IPS-15b (cell line): ENCODE data around the gene ITPR2.
"Not testable (repeated sequence)": the region's sequence is repeated elsewhere in the genome, so short reads cannot be mapped to it uniquely, and the experiment has no call there.

Source experiments
- H3K27me3 ChIP-seq: one replicate; pipeline ENCODE4 v1.6.1; 2013; ENCODE audit warnings: low read length; ENCODE audit not compliant: control insufficient read depth, insufficient read depth
- H3K36me3 ChIP-seq: one replicate; pipeline ENCODE4 v1.6.1; 2013; ENCODE audit warnings: low read length; ENCODE audit not compliant: control insufficient read depth, insufficient read depth
- H3K4me1 ChIP-seq: one replicate; pipeline ENCODE4 v1.6.1; 2013; ENCODE audit warnings: mild to moderate bottlenecking, low read length; ENCODE audit not compliant: control insufficient read depth, insufficient read depth
- H3K4me3 ChIP-seq: one replicate; pipeline ENCODE4 v1.5.1; 2013; ENCODE audit warnings: low read depth, low read length
- H3K9ac ChIP-seq: one replicate; pipeline ENCODE4 v1.6.1; 2013; ENCODE audit warnings: low read depth, mild to moderate bottlenecking, low read length
- H3K9me3 ChIP-seq: one replicate; pipeline ENCODE4 v1.6.1; 2013; ENCODE audit warnings: mild to moderate bottlenecking, low read length; ENCODE audit not compliant: control insufficient read depth, insufficient read depth

The ITPR2 gene

DNA sequence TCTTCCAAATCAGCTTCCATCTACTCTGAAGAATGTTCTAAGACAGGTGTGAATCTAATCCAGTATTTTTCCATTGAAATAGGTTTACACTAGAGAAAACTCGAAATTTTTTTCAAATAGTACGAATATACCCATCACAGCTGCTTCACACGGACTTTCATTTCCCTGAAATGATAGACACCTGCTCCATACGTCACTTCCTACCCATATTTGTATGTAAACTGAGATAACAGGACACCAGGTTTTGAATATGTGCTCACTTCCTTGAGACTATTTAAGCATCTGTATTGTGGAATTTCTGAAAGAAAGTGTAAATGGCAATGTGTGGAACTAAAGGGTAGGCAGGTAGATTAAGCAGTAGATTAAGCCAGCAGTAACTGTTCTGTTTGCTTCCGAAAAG lies 13.4 kb upstream of the ITPR2 start:
- Histone ChIP-seq H3K4me1 (no peaks in the 10 kb centered on the region), H3K4me3 (no peak overlapping the region)

DNA sequence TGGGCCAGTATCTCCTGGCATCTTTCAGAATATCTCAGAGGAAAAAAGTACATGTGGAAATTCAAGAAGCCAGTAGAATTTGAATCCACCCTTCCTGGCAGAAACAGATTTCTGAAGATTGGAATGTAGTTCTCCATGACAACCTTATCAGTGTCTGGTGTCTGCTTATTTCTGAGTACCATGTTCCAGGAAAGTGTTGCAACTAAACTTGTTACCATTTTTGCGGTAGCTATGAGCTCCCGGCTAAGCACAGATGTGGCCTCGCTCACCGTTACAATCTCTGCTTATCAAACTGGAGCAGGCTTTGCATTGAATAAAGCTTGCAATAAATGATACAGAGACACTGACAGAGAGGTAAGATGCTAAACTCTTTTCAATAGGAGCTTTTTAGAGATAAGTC lies 13.0 kb upstream of the ITPR2 start:
- H3K4me3 ChIP-seq = no peak overlapping the region
- H3K27me3 ChIP-seq = no peaks in the 10 kb centered on the region
- H3K9ac ChIP-seq = no peak overlapping the region
- H3K9me3 ChIP-seq = no peaks in the 10 kb centered on the region
- no peaks in the 10 kb centered on the region for H3K4me1 ChIP-seq
- H3K36me3 ChIP-seq = no peaks in the 10 kb centered on the region

More for the DNA sequence above, 13.4 kb upstream of the ITPR2 start:
- Histone ChIP-seq H3K9me3 (no peaks in the 10 kb centered on the region), H3K36me3 (no peaks in the 10 kb centered on the region), H3K27me3 (no peaks in the 10 kb centered on the region), H3K9ac (no peak overlapping the region)

DNA sequence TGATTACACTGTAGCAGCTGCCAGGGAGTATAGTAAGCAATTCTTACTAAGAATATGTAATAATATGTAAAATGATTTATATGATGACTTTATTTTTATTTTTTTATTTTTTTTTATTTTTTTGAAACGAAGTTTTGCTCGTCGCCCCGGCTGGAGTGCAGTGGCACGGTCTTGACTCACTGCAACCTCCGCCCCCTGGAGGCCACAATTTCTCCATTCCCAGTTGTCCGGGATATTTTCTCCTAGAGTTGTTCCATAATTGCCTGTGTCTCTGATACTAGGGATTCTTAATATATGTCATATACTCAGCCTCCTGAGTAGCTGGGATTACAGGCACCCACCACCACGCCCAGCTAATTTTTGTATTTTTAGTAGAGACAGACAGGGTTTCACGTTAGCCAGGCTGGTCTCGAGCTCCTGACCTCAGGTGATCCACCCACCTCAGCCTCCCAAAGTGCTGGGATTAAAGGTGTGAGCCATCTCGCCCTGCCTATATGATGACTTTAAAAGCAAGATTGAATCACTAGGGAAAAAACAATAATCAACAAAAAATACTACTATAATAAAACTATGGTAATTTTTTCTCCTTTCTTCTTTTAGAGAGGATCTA lies 12.2 kb upstream of the ITPR2 start:
- Histone ChIP-seq H3K4me3 (no peak overlapping the region), H3K36me3 (no peaks in the 10 kb centered on the region), H3K9me3 (no peaks in the 10 kb centered on the region), H3K9ac (no peak overlapping the region), H3K27me3 (no peaks in the 10 kb centered on the region), H3K4me1 (no peaks in the 10 kb centered on the region)

DNA sequence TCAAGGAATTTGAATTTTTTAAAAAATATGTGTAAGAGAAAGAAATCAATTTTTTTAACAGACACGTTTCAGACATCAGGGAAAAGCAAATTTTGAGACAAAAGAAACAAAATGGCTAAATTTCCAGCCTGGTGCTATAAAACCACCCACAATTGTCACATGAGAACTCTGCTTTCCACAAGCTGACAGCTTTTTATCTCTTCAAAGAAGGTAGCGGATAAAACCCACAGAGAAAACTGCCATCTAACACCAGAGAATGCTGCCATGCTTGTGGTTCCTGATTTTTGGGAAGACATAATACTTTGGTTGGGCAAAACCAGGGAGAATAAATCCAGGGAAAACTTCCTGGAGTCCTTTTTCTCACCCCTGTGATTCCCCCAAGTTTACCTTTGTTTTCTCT lies 10.3 kb upstream of the ITPR2 start:
- Histone ChIP-seq H3K9me3 (no peaks in the 10 kb centered on the region), H3K9ac (no peak overlapping the region), H3K27me3 (no peaks in the 10 kb centered on the region), H3K4me3 (no peak overlapping the region), H3K4me1 (no peaks in the 10 kb centered on the region), H3K36me3 (no peaks in the 10 kb centered on the region)

DNA sequence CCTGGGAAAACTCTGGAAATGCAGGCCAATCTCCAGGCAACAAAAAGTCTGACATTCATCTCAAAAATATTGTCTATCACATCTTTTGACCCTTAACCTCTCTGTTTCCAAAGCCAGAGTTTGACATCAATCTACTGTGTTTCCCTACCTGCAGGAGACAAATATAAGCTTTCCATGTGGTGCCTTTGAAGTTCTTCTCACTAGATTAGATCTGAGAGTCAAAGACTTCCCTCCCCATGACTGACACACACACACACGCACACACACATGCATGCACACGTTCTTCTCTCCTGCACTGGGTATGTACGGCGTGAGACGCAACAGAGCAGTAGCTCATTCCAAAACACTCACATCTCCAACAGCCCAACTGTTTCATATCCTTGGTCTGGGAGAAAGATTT lies 8.1 kb upstream of the ITPR2 start:
- Histone ChIP-seq H3K27me3 (no peaks in the 10 kb centered on the region), H3K4me3 (no peak overlapping the region), H3K36me3 (no peaks in the 10 kb centered on the region), H3K4me1 (no peaks in the 10 kb centered on the region), H3K9ac (no peak overlapping the region), H3K9me3 (no peaks in the 10 kb centered on the region)

DNA sequence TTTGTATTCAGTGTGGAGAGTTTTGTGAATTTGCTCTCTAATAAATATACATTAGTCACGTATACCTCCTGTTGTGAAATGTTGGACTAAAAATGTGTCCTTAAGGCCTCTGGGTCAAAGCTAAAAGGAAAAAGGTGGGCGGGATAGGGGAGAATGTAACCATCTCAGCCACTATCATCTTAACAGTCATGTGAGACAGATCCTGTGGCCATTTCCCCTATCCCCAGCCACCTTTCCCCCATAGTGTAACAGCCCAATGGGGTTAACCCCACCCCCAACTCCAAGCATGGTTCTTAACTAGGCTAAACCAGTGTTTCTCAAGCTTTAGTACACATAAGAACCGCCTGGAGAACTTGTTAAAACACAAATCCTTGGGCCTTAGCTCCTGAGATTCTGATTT lies 6.5 kb upstream of the ITPR2 start:
- Histone ChIP-seq H3K9me3 (no peaks in the 10 kb centered on the region), H3K9ac (no peak overlapping the region), H3K4me3 (no peak overlapping the region), H3K36me3 (no peaks in the 10 kb centered on the region), H3K27me3 (peaks cover 5% of the 10 kb centered on the region), H3K4me1 (no peaks in the 10 kb centered on the region)

DNA sequence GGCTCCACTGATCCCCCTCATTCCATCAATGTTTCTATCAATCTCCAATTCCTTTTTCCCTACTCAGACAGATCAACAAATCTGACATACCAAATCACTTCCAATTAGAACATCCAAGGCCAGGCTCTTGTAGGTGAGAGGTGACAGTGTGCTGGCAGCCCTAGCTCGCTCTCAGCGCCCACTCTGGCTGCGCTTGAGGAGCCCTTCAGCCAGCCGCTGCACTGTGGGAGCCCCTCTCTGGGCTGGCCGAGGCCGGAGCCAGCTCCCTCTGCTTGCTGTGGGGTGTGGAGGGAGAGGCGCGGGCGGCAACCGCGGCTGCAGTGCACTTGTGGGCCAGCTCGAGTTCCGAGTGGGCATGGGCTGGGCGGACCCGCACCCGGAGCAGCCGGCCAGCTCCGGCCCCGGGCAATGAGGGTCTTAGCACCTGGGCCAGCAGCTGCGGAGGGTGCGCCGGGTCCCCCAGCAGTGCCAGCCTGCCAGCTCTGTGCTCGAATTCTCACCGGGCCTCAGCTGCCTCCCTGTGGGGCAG lies 6.0 kb upstream of the ITPR2 start:
- H3K9ac ChIP-seq = no peak overlapping the region
- H3K4me3 ChIP-seq = no peak overlapping the region
- H3K27me3 ChIP-seq = peaks cover 5% of the 10 kb centered on the region
- no peaks in the 10 kb centered on the region for H3K9me3 ChIP-seq
- H3K36me3 ChIP-seq = no peaks in the 10 kb centered on the region
- no peaks in the 10 kb centered on the region for H3K4me1 ChIP-seq

DNA sequence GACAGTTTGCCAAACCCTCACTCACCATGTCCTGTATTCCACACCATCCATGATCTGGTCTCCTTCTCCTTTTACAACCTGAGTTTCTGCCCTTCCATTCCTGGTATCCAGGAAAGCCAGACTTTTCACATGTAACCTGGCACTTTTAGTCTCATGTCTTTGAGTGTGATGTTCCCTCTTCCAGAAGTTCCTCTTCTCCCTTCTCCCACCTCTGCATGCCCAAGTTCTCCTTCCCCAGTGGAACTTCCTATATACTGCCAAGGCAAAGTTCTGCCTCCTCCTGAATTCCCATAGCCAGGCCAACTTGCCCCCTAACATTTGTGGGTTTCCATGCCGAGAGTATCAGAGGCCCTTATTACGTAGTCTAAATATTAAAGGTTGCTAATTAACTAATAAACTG lies 3.2 kb upstream of the ITPR2 start:
- Histone ChIP-seq H3K9ac (no peak overlapping the region), H3K36me3 (no peaks in the 10 kb centered on the region), H3K4me3 (no peak overlapping the region), H3K4me1 (no peaks in the 10 kb centered on the region), H3K9me3 (no peaks in the 10 kb centered on the region), H3K27me3 (peaks cover 7% of the 10 kb centered on the region)

DNA sequence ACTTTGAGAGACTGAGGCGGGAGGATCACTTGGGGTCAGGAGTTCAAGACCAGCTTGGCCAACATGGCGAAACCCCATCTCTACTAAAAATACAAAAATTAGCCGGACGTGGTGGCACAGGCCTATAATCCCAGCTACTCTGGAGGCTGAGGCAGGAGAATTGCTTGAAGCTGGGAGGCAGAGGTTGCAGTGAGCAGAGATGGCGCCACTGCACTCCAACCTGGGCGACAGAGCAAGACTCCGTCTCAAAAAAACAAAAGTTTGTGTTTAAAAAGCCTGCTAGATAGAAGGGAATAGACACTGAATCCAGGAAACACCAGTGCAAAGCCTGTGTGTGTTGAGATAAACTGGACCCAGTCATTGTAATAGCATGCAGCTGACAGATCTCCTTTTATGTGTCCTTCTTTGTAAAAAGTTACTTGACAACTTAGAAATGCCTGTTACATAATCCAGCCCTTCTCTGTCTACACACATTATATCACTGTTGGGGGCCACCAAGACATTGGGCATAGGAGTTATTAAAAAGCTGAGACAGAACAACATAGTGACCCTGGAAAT lies 1.6 kb upstream of the ITPR2 start:
- H3K4me3 ChIP-seq, H3K4me1 ChIP-seq, H3K27me3 ChIP-seq, H3K9ac ChIP-seq, H3K36me3 ChIP-seq, H3K9me3 ChIP-seq: not testable (repeated sequence)

DNA sequence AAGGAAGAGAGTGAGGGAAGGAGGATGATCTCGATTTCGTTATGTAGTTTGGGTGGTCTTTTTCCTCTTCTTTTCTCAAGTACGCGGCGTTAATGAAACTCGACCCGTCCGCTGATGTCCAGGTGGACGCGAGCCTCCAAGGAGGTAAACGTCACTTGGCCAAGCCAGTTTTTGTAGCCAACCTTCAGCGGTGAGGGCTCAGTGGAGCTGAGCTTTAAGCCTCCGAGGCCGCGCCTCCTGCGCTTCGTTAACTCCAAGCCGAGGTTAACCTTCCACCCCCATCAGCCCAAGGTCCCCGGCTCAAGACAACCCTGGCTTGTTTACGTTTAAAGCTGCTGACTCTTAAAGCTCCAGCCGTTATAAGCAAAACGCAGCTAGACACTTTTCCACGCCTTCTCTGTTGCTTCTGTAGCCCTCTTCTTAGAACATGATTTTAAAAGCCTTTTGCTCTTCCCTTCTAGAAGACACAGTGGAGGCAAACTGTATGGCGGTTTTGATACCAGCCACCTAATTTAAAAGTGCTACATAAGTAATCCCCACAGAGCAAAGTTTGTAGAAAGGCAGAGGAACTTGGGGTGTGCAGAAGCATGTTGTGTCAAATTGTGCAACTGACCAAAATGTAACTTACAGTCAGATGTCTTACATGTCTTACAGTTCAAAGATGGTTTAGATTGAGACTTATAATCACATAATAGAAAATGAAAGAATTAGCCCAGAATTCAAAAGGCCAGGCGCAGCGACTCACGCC lies 923 bp upstream of the ITPR2 start:
- no peaks in the 10 kb centered on the region for H3K4me1 ChIP-seq
- peaks cover 9% of the 10 kb centered on the region for H3K27me3 ChIP-seq
- peak overlapping the region; percentile 71 for H3K4me3 ChIP-seq
- H3K9me3 ChIP-seq = no peaks in the 10 kb centered on the region
- peak overlapping the region; percentile 37 for H3K9ac ChIP-seq
- no peaks in the 10 kb centered on the region for H3K36me3 ChIP-seq

DNA sequence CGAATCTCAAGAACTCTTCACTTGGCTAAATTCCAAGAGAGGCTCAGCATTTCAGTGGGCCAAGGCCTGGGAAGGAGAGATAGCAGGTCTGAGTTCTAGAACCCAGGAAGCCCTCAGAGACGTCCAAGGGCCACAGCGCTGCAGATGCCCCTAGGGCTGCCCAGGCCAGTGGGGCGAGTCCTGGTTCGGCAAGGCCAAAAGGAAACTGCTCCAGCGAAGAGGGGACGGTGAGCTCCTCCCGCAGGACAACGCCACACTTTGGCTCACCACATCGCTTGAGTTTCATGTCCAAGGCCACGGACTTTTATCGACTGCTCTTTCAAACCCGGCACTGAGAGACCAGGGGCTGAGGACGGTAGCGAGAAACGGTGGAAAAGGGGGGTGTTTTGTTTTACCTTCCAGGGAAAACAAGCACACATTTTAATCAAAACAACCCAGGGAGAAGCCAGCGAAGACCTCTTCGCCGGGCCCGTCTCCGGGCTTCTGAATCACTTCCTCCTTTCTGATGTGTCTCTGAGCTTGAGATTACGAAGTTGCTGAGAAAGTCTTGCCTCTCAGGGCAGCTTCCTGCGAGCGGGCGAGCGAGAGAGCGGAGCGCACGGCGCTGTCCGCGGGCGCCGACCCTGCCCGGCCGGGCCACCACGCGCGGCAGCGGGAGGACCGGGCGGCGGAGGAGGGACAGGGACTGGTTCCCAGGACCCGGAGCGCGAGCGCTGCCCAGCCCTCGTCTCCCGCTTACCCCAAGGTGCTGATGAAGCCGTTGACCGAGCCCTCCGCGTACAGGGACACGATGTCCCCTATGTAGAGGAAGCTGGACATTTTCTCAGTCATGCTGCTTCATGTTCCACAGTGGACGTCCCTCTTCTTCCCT lies 808 bp downstream of the ITPR2 start:
- Histone ChIP-seq H3K4me3 (peak overlapping the region; percentile 88), H3K27me3 (peaks cover 9% of the 10 kb centered on the region), H3K9ac (peak overlapping the region; percentile 32), H3K9me3 (no peaks in the 10 kb centered on the region), H3K4me1 (no peaks in the 10 kb centered on the region), H3K36me3 (no peaks in the 10 kb centered on the region)
